AG04450 (cell line): ENCODE results near the gene CDH15. TPM values are rescaled to one million over a fixed set of nuclear protein-coding genes. Genes with fewer than 3 reads are reported as not detected.

Source experiments
- CTCF ChIA-PET: fragments of 300-600, 350-600 bp; formaldehyde crosslinking; extraction: SDS; loops from one replicate; lab custom pipeline; 2022; ENCODE audit warnings: antibody characterized with exemption, inconsistent platforms; lab: Charles Lee
- POLR2A ChIA-PET: fragments of 350-600 bp; formaldehyde crosslinking; extraction: SDS; loops from one replicate; lab custom pipeline; 2021; ENCODE audit warnings: antibody characterized with exemption, inconsistent platforms; lab: Yijun Ruan, JAX
- DNase-seq: peaks from one replicate; pipeline ENCODE4 v3.0.0-alpha.2; 2011; ENCODE audit warnings: low read depth, low spot score
- H3K27ac ChIP-seq: one replicate; pipeline ENCODE4 v1.5.1; 2012; ENCODE audit warnings: low read depth, low read length, control low read depth
- H3K27me3 ChIP-seq: one replicate; pipeline ENCODE4 v1.6.0; 2012; ENCODE audit warnings: low read length; ENCODE audit not compliant: control insufficient read depth, insufficient read depth
- H3K4me3 ChIP-seq: 2 replicates; pipeline ENCODE4 v1.5.1; 2011; ENCODE audit warnings: mild to moderate bottlenecking, low read depth, low read length, control low read depth
- H3K9me3 ChIP-seq: 2 replicates; pipeline ENCODE4 v1.5.1; 2012; ENCODE audit warnings: low read length; ENCODE audit not compliant: control insufficient read depth, insufficient read depth
- polyA plus RNA-seq: library from polyadenylated mRNA; depleted of rRNA; stranded (reverse); fragments of >200 nt; gene quantifications from 2 replicates; pipeline ENCODE4 v1.2.3, GENCODE V29; 2011
- TF ChIP-seq, protein P1 (sequence below): IDR thresholded peaks from 2 replicates; pipeline ENCODE4 v1.5.1; 2011; ENCODE audit warnings: low read depth, low read length, control low read depth, inconsistent platforms

Gene CDH15
- polyA plus RNA-seq, 1 experiment = 0.12 TPM

DNA sequence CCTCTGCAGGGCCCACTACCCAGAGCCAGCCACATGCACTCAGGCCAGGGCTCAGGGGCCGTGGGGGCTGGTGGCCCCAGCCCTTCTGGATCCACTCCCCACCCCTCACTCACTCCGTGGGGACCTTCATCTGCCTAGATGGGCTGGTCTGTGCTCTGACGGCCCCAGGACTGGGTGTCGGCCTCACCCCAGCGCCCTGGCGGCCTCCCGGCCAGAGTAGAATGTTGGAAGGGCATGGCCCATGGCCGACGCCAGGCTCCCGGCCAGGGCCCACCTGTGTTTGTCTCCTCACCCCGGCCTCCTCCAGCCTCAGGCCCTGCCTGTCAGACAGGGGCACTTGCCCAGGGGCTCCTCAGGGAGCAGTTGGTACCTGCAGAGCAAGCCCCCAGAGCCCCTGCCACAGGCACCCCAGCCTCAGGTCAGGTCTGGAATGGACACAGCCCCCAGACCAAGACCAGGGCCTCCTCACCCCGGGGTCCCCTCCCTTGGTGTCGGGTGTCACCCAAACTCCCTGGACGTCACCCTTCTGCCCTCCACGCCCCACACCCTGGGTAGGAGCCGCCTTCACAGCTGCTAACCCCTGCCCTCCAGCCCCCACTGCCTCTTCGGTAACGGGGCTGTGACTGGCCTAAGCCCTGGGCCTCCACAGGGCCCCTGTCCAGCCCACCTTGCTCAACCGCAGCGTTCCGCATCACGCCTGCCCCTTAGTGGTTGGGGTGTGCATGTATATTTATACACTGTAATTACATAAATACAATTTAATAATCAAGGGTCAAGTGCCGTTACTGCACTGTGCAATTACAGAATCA is 3.0 kb upstream of the CDH15 start:
- no peaks in the 10 kb centered on the region; the same call in 1 of the 2 replicates for H3K9me3 ChIP-seq
- H3K4me3 ChIP-seq = no peak overlapping the region
- H3K27me3 ChIP-seq = peaks cover 62% of the 10 kb centered on the region
- no peak for DNase-seq
- TF ChIP-seq, protein P1, sequence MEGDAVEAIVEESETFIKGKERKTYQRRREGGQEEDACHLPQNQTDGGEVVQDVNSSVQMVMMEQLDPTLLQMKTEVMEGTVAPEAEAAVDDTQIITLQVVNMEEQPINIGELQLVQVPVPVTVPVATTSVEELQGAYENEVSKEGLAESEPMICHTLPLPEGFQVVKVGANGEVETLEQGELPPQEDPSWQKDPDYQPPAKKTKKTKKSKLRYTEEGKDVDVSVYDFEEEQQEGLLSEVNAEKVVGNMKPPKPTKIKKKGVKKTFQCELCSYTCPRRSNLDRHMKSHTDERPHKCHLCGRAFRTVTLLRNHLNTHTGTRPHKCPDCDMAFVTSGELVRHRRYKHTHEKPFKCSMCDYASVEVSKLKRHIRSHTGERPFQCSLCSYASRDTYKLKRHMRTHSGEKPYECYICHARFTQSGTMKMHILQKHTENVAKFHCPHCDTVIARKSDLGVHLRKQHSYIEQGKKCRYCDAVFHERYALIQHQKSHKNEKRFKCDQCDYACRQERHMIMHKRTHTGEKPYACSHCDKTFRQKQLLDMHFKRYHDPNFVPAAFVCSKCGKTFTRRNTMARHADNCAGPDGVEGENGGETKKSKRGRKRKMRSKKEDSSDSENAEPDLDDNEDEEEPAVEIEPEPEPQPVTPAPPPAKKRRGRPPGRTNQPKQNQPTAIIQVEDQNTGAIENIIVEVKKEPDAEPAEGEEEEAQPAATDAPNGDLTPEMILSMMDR = 0 out of 2 replicates have a peak, but pooled peaks have one; percentile 15
- no peak overlapping the region for H3K27ac ChIP-seq
- ChIA-PET CTCF (interaction anchor here (1.6 kb wide), 1 partner anchor 15 kb away, joined by 4 read pairs; no protein-coding TSS in a partner anchor), POLR2A (no interaction called here)

DNA sequence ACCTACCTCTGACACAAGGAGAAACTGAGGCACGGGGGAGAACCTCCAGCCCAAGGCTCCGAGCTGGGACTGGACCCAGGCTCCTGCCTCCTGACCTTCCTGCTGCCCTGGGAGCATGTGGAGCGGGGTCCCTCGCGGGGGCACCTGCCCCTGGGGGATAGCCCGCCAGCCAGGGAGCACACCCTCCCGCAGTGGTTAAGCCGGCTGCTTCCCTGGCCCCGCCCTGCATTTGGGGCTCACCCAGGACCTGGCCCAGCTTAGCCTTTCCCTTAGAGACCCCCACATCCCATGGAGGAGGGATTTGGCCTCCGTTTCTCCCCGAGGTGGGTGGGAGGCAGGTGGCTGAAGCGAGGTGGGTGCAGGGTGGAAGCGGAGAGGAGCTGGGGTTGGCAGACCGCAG is 1.8 kb upstream of the CDH15 start:
- H3K4me3 ChIP-seq = no peak overlapping the region
- H3K27ac ChIP-seq = no peak overlapping the region
- ChIA-PET CTCF (no interaction called here), POLR2A (no interaction called here)
- no peak for DNase-seq
- peaks cover 70% of the 10 kb centered on the region for H3K27me3 ChIP-seq
- TF ChIP-seq, protein P1 = no peak
- H3K9me3 ChIP-seq = peaks cover 2% of the 10 kb centered on the region; the same call in 1 of the 2 replicates

- ChIA-PET CTCF (interaction anchor here (0.6 to 1.1 kb wide), 2 partner anchors 70 to 313 kb away, joined by 3 to 4 read pairs; partner anchors contain the start of genes GALNS and TRAPPC2L), POLR2A (no interaction called here)
- TF ChIP-seq, protein P1 = no peak
- Histone ChIP-seq H3K4me3 (peak overlapping the region; percentile 35), H3K27me3 (peaks cover 71% of the 10 kb centered on the region), H3K27ac (no peak overlapping the region), H3K9me3 (peaks cover 4% of the 10 kb centered on the region; the same call in 1 of the 2 replicates)
- no peak for DNase-seq
Observed at GRCh38 chr16:89170346-89171215, 967 bp upstream of the CDH15 start.

GRCh38 chr16:89172171-89172527 is 601 bp downstream of the CDH15 start:
- Histone ChIP-seq H3K27ac (no peak overlapping the region), H3K4me3 (no peak overlapping the region)
- CTCF ChIA-PET = no interaction called here

More at GRCh38 chr16:89172171-89172527, 601 bp downstream of the CDH15 start:
- DNase-seq = no peak
- H3K9me3 ChIP-seq = peaks cover 4% of the 10 kb centered on the region; the same call in 1 of the 2 replicates
- POLR2A ChIA-PET = no interaction called here
- peaks cover 79% of the 10 kb centered on the region for H3K27me3 ChIP-seq
- TF ChIP-seq, protein P1 = no peak
